HG02938 (cell line): ENCODE data around the gene MXRA7.
A peak's percentile ranks its signal among the peaks of the same experiment; 100 is the strongest.
"Not testable (repeated sequence)": the region's sequence is repeated elsewhere in the genome, so short reads cannot be mapped to it uniquely, and the experiment has no call there.

Experiments
- ATAC-seq: cut with Tn5 transposase; IDR thresholded peaks from one replicate; pipeline ENCODE4 v1.9.1; 2021; ENCODE audit warnings: mild to moderate bottlenecking, moderate library complexity; ENCODE audit not compliant: unreplicated experiment

The MXRA7 gene

GRCh38 chr17:76736349-76737081 is 25.8 kb upstream of the MXRA7 start:
- no peak for ATAC-seq

- ATAC-seq, result no peak
Measured at GRCh38 chr17:76735586-76736348, 25.0 kb upstream of the MXRA7 start.

- ATAC-seq, result no peak
Measured at GRCh38 chr17:76735006-76735405, 24.2 kb upstream of the MXRA7 start.

- no peak for ATAC-seq
Measured at GRCh38 chr17:76734080-76734840, 23.5 kb upstream of the MXRA7 start.

GRCh38 chr17:76733618-76733957 is 22.8 kb upstream of the MXRA7 start:
- no peak for ATAC-seq

GRCh38 chr17:76732734-76733617 is 22.2 kb upstream of the MXRA7 start:
- ATAC-seq, result no peak

- not testable (repeated sequence) for ATAC-seq
Measured at GRCh38 chr17:76731800-76732733, 21.3 kb upstream of the MXRA7 start.

GRCh38 chr17:76727745-76728456 is 17.1 kb upstream of the MXRA7 start:
- ATAC-seq, result no peak

GRCh38 chr17:76726776-76727718 is 16.3 kb upstream of the MXRA7 start, which contains the start of gene METTL23:
TSS of gene METTL23 (plus strand) at chr17:76726839. CDS start at chr17:76729711, 2,872 bp downstream.
- ATAC-seq, result peak; percentile 59

GRCh38 chr17:76726231-76726775 is 15.5 kb upstream of the MXRA7 start, which contains the start of gene JMJD6:
TSS of gene JMJD6 (minus strand) at chr17:76726606. CDS start at chr17:76726475, 131 bp downstream.
- ATAC-seq, result peak; percentile 69

GRCh38 chr17:76725580-76726230 is 14.9 kb upstream of the MXRA7 start:
- ATAC-seq, result peak; percentile 17

- ATAC-seq, result no peak
Measured at GRCh38 chr17:76723812-76724211, 13.0 kb upstream of the MXRA7 start.

GRCh38 chr17:76722977-76723376 is 12.2 kb upstream of the MXRA7 start:
- ATAC-seq, result not testable (repeated sequence)

GRCh38 chr17:76722279-76722678 is 11.5 kb upstream of the MXRA7 start:
- ATAC-seq, result no peak

GRCh38 chr17:76721463-76721862 is 10.7 kb upstream of the MXRA7 start:
- ATAC-seq, result no peak

- no peak for ATAC-seq
Measured at GRCh38 chr17:76720941-76721340, 10.2 kb upstream of the MXRA7 start.

GRCh38 chr17:76720211-76720610 is 9.4 kb upstream of the MXRA7 start:
- no peak for ATAC-seq
